ENCODE results near the gene SPAST. TPM values are rescaled to one million over a fixed set of nuclear protein-coding genes. Genes with fewer than 3 reads are reported as not detected.
A peak's percentile ranks its signal among the peaks of the same experiment; 100 is the strongest.
"Not testable (repeated sequence)": the region's sequence is repeated elsewhere in the genome, so short reads cannot be mapped to it uniquely, and the experiment has no call there.

SPAST gene
- total RNA-seq, 2 experiments from 2014 or later: 7.0 to 7.4 TPM

DNA sequence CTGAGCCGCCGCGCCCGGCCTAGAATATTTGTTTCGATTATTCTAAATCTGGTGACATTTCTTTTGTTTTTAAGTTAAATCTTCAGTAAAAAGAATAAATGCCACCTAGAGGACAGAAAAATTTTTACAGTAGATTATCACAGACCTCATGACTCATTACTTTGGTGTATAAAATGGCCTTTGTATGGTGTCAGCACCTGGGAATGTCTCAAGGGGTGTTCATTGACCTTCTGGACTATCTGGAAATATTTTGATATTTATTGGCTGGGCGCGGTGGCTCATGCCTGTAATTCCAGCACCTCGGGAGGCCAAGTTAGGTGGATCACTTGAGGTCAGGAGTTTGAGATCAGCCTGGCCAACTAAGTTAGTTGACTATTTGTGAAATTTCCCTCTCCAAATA is 72.1 kb downstream of the SPAST start:
- intact Hi-C loops (cut with DNase I, micrococcal nuclease): no loop called here

GRCh38 chr2:32136097-32136496 is 72.7 kb downstream of the SPAST start:
- peaks cover 79% of the 10 kb centered on the region for H3K36me3 Mint-ChIP-seq (ENCODE audit: low read depth)

More for the DNA sequence above, 72.1 kb downstream of the SPAST start:
- CTCF ChIA-PET: no interaction called here
- ATAC-seq (ENCODE audit: poor library complexity) (no peak), DNase-seq (peak in 3 of 14 experiments; percentile 32 to 37 (median 33))
- H3K4me3 Mint-ChIP-seq: no peak overlapping the region
- Histone ChIP-seq H3K27me3 (ENCODE audit: control insufficient read depth in 1 of 2, insufficient read depth in 2 of 2, low read length in 2 of 2) (no peaks in the 10 kb centered on the region), H3K9me3 (ENCODE audit: control insufficient read depth in 1 of 2, insufficient read depth in 1 of 2, low read length in 2 of 2) (no peaks in the 10 kb centered on the region), H3K4me1 (ENCODE audit: insufficient read depth, low read length) (no peaks in the 10 kb centered on the region), H3K36me3 (ENCODE audit: insufficient read depth, low read length) (peaks cover 47% of the 10 kb centered on the region), H3K4me3 (ENCODE audit: low read length) (no peak overlapping the region), H3K27ac (ENCODE audit: low read depth in 1 of 2, low read length in 2 of 2) (no peak overlapping the region)
- H3K9me3 Mint-ChIP-seq: no peaks in the 10 kb centered on the region
- H3K36me3 Mint-ChIP-seq (ENCODE audit: low read depth): peaks cover 79% of the 10 kb centered on the region
- H3K27me3 Mint-ChIP-seq: no peaks in the 10 kb centered on the region
- POLR2A ChIA-PET: no interaction called here
- TF ChIP-seq CTCF (IDR thresholded peaks at IDR 0.05): peak; percentile 37
- H3K4me1 Mint-ChIP-seq (ENCODE audit: low read depth): no peaks in the 10 kb centered on the region
- no peak overlapping the region for H3K27ac Mint-ChIP-seq

GRCh38 chr2:32151544-32151943 is 88.2 kb downstream of the SPAST start:
- H3K4me1 ChIP-seq (ENCODE audit: insufficient read depth, low read length); H3K4me3 ChIP-seq (ENCODE audit: low read length); H3K27ac ChIP-seq (ENCODE audit: low read depth in 1 of 2, low read length in 2 of 2); intact Hi-C loops (cut with DNase I, micrococcal nuclease); CTCF ChIA-PET; ATAC-seq (ENCODE audit: poor library complexity); H3K9me3 Mint-ChIP-seq; H3K27ac Mint-ChIP-seq; DNase-seq; H3K9me3 ChIP-seq (ENCODE audit: control insufficient read depth in 1 of 2, insufficient read depth in 1 of 2, low read length in 2 of 2); H3K27me3 Mint-ChIP-seq; H3K4me3 Mint-ChIP-seq; POLR2A ChIA-PET; H3K4me1 Mint-ChIP-seq (ENCODE audit: low read depth); H3K27me3 ChIP-seq (ENCODE audit: control insufficient read depth in 1 of 2, insufficient read depth in 2 of 2, low read length in 2 of 2): not testable (repeated sequence)
- peaks cover 22% of the 10 kb centered on the region for H3K36me3 ChIP-seq (ENCODE audit: insufficient read depth, low read length)
- H3K36me3 Mint-ChIP-seq (ENCODE audit: low read depth): peaks cover 37% of the 10 kb centered on the region

More at GRCh38 chr2:32136097-32136496, 72.7 kb downstream of the SPAST start:
- no peak for DNase-seq
- ATAC-seq (ENCODE audit: poor library complexity): no peak
- Mint-ChIP-seq H3K9me3 (no peaks in the 10 kb centered on the region), H3K4me3 (no peak overlapping the region), H3K27me3 (no peaks in the 10 kb centered on the region), H3K4me1 (ENCODE audit: low read depth) (no peaks in the 10 kb centered on the region), H3K27ac (no peak overlapping the region)
- Histone ChIP-seq H3K9me3 (ENCODE audit: control insufficient read depth in 1 of 2, insufficient read depth in 1 of 2, low read length in 2 of 2) (no peaks in the 10 kb centered on the region), H3K27me3 (ENCODE audit: control insufficient read depth in 1 of 2, insufficient read depth in 2 of 2, low read length in 2 of 2) (no peaks in the 10 kb centered on the region), H3K4me3 (ENCODE audit: low read length) (no peak overlapping the region), H3K4me1 (ENCODE audit: insufficient read depth, low read length) (no peaks in the 10 kb centered on the region), H3K36me3 (ENCODE audit: insufficient read depth, low read length) (peaks cover 42% of the 10 kb centered on the region), H3K27ac (ENCODE audit: low read depth in 1 of 2, low read length in 2 of 2) (no peak overlapping the region)
- POLR2A ChIA-PET: no interaction called here
- CTCF ChIA-PET: no interaction called here
- intact Hi-C loops (cut with DNase I, micrococcal nuclease): no loop called here
- no peak for TF ChIP-seq CTCF (IDR thresholded peaks at IDR 0.05)

DNA sequence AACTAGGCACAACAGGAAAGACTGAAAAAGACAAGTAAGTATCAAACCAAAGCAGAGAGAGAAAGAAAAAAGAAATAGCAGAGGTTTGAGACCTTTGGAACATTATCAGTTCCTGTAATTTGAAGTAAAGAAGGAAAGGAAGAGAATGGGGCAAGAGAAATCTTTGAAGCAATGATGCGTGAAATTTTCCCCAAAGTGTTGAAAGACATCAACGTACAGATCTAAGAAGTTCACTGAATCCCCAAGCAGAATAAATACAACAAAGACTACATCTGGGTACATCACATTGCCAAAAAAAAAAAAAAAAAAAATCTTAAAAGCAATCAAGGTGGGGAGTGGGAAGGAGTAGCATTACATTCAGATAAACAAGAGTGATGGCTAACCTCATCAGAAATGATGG is 96.3 kb downstream of the SPAST start:
- Mint-ChIP-seq H3K4me3 (no peak overlapping the region), H3K36me3 (ENCODE audit: low read depth) (peaks cover 24% of the 10 kb centered on the region), H3K27ac (no peak overlapping the region), H3K4me1 (ENCODE audit: low read depth) (peaks cover 3% of the 10 kb centered on the region), H3K9me3 (no peaks in the 10 kb centered on the region), H3K27me3 (no peaks in the 10 kb centered on the region)
- POLR2A ChIA-PET: no interaction called here
- no peak overlapping the region for H3K4me3 ChIP-seq (ENCODE audit: low read length)
- TF ChIP-seq CTCF (IDR thresholded peaks at IDR 0.05): no peak
- no peaks in the 10 kb centered on the region for H3K4me1 ChIP-seq (ENCODE audit: insufficient read depth, low read length)
- no peaks in the 10 kb centered on the region for H3K36me3 ChIP-seq (ENCODE audit: insufficient read depth, low read length)
- no peaks in the 10 kb centered on the region for H3K27me3 ChIP-seq (ENCODE audit: control insufficient read depth in 1 of 2, insufficient read depth in 2 of 2, low read length in 2 of 2)
- H3K9me3 ChIP-seq (ENCODE audit: control insufficient read depth in 1 of 2, insufficient read depth in 1 of 2, low read length in 2 of 2): no peaks in the 10 kb centered on the region
- no peak for ATAC-seq (ENCODE audit: poor library complexity)
- DNase-seq: no peak
- intact Hi-C loops (cut with DNase I, micrococcal nuclease): loop anchor here (5.0 to 10.0 kb wide), 3 partner anchors 152 to 925 kb away; partner anchors contain the start of gene EHD3 (in 1 of the 2)
- CTCF ChIA-PET: no interaction called here
- no peak overlapping the region for H3K27ac ChIP-seq (ENCODE audit: low read depth in 1 of 2, low read length in 2 of 2)

Data from CD4-positive, alpha-beta T cell (primary cell).